K562 (cell line): Measurements from ENCODE around the gene DIP2B. TPM values are rescaled to one million over a fixed set of nuclear protein-coding genes. Genes with fewer than 3 reads are reported as not detected.

Experiments used
- AFF4 ChIP-seq: sonication (generic); formaldehyde crosslinking; IDR thresholded peaks from 2 replicates; pipeline ENCODE4 v1.8.0; 2023; ENCODE audit warnings: mild to moderate bottlenecking, missing genetic modification reagents
- CREBBP ChIP-seq: IDR thresholded peaks from one replicate; pipeline ENCODE4 v1.6.1; 2012; ENCODE audit warnings: low read depth, mild to moderate bottlenecking, control low read depth, inconsistent platforms, low read length
- HOMEZ ChIP-seq: fragments of 250-450 bp; sonication (Bioruptor Pico); IDR thresholded peaks from 2 replicates; pipeline ENCODE4 v1.4.0; 2020; ENCODE audit warnings: mild to moderate bottlenecking, moderate library complexity
- PTTG1 ChIP-seq: fragments of 450-650 bp; IDR thresholded peaks from 2 replicates; pipeline ENCODE4 v1.6.1; 2016; ENCODE audit warnings: low read depth, mild to moderate bottlenecking, missing genetic modification characterization, missing compliant biosample characterization
- polyA plus RNA-seq, 8 experiments: library from polyadenylated mRNA; depleted of rRNA in 4 of 8; stranded (reverse) in 5 of 8; unstranded in 3 of 8; fragments of >200 nt; fragmentation: Nextera tagmentation in 2 of 8; fragmentation: Illumina TruSeq in 1 of 8; extraction: Ambion mirVana in 2 of 8; extraction: Trizol in 1 of 8; gene quantifications; 2 replicates each; pipeline versions ENCODE4 v1.2.1 to v1.2.3, GENCODE V29; 2011 to 2014; ENCODE audit warnings: inconsistent platforms in 1 of 8, missing spikeins in 1 of 8
- total RNA-seq, 7 experiments: library from RNA; depleted of rRNA in 6 of 7; stranded (reverse); fragments of >200 nt in 6 of 7; fragmentation: Illumina TruSeq in 2 of 7; extraction: Trizol in 2 of 7; gene quantifications; 2 replicates each; pipeline versions ENCODE4 v1.2.1 to v1.2.3, GENCODE V29; 2011 to 2021; ENCODE audit warnings: low replicate concordance in 1 of 7
- TF ChIP-seq, protein P1 (sequence below), 2 experiments: fragments of 450-650 bp; formaldehyde crosslinking in 1 of 2; IDR thresholded peaks; 2 replicates each; pipeline versions ENCODE4 v1.4.0 to v1.6.1; 2014 to 2020; ENCODE audit warnings: mild to moderate bottlenecking in 2 of 2, borderline replicate concordance in 1 of 2, low read depth in 1 of 2
- TF ChIP-seq, protein P2 (sequence below): sonication (generic); formaldehyde crosslinking; IDR thresholded peaks from 2 replicates; pipeline ENCODE4 v1.8.1; 2023; ENCODE audit warnings: mild to moderate bottlenecking, missing genetic modification reagents
- TF ChIP-seq, protein P3 (sequence below): fragments of 450-650 bp; conservative IDR thresholded peaks from 2 replicates; pipeline ENCODE4 v1.6.1; 2016; ENCODE audit warnings: missing genetic modification characterization, low read depth, mild to moderate bottlenecking, control low read depth, missing compliant biosample characterization

DIP2B gene
- total and polyA plus RNA-seq, 9 of the 15 experiments (the other 6 are each of a cell fraction or from before 2014, with no cell fraction given) = 4.6 to 26.1 (median 18.8) TPM

- TF ChIP-seq, protein P1, sequence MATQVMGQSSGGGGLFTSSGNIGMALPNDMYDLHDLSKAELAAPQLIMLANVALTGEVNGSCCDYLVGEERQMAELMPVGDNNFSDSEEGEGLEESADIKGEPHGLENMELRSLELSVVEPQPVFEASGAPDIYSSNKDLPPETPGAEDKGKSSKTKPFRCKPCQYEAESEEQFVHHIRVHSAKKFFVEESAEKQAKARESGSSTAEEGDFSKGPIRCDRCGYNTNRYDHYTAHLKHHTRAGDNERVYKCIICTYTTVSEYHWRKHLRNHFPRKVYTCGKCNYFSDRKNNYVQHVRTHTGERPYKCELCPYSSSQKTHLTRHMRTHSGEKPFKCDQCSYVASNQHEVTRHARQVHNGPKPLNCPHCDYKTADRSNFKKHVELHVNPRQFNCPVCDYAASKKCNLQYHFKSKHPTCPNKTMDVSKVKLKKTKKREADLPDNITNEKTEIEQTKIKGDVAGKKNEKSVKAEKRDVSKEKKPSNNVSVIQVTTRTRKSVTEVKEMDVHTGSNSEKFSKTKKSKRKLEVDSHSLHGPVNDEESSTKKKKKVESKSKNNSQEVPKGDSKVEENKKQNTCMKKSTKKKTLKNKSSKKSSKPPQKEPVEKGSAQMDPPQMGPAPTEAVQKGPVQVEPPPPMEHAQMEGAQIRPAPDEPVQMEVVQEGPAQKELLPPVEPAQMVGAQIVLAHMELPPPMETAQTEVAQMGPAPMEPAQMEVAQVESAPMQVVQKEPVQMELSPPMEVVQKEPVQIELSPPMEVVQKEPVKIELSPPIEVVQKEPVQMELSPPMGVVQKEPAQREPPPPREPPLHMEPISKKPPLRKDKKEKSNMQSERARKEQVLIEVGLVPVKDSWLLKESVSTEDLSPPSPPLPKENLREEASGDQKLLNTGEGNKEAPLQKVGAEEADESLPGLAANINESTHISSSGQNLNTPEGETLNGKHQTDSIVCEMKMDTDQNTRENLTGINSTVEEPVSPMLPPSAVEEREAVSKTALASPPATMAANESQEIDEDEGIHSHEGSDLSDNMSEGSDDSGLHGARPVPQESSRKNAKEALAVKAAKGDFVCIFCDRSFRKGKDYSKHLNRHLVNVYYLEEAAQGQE (IDR thresholded peaks at IDR 0.05; ENCODE audit: borderline replicate concordance) = peak; percentile 38; the same call in 1 of the 2 replicates
- TF ChIP-seq, protein P1 (CRISPR knock-in tag; IDR thresholded peaks at IDR 0.05; ENCODE audit: low read depth) = no peak
- no peak for TF ChIP-seq PTTG1
- TF ChIP-seq, protein P2, sequence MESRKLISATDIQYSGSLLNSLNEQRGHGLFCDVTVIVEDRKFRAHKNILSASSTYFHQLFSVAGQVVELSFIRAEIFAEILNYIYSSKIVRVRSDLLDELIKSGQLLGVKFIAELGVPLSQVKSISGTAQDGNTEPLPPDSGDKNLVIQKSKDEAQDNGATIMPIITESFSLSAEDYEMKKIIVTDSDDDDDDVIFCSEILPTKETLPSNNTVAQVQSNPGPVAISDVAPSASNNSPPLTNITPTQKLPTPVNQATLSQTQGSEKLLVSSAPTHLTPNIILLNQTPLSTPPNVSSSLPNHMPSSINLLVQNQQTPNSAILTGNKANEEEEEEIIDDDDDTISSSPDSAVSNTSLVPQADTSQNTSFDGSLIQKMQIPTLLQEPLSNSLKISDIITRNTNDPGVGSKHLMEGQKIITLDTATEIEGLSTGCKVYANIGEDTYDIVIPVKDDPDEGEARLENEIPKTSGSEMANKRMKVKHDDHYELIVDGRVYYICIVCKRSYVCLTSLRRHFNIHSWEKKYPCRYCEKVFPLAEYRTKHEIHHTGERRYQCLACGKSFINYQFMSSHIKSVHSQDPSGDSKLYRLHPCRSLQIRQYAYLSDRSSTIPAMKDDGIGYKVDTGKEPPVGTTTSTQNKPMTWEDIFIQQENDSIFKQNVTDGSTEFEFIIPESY (CRISPR knock-in tag) = 0 out of 2 replicates have a peak, but pooled peaks have one; percentile 66
- TF ChIP-seq, protein P3, sequence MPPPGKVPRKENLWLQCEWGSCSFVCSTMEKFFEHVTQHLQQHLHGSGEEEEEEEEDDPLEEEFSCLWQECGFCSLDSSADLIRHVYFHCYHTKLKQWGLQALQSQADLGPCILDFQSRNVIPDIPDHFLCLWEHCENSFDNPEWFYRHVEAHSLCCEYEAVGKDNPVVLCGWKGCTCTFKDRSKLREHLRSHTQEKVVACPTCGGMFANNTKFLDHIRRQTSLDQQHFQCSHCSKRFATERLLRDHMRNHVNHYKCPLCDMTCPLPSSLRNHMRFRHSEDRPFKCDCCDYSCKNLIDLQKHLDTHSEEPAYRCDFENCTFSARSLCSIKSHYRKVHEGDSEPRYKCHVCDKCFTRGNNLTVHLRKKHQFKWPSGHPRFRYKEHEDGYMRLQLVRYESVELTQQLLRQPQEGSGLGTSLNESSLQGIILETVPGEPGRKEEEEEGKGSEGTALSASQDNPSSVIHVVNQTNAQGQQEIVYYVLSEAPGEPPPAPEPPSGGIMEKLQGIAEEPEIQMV = no peak
- no peak for TF ChIP-seq AFF4
- TF ChIP-seq CREBBP = no peak
- no peak for TF ChIP-seq HOMEZ (CRISPR knock-in tag)
Observed at GRCh38 chr12:50589650-50590435, 85.1 kb downstream of the DIP2B start (continued).
